ENCODE data around the gene TNFRSF14. TPM values are rescaled to one million over a fixed set of nuclear protein-coding genes. Genes with fewer than 3 reads are reported as not detected.

The TNFRSF14 gene
- total RNA-seq, 2 donors from 2014 or later = 25.9 to 58.3 TPM

GRCh38 chr1:2609319-2610035 lies 53.3 kb downstream of the TNFRSF14 start:
- 66 to 78% methylated on average over 10 to 34 of the region's 34 CpGs for WGBS, 2 donors
- Histone ChIP-seq H3K36me3 (replicated peaks in 1 of 2; ENCODE audit: insufficient read depth in 1 of 2, low read depth in 2 of 2) (no peaks in the 10 kb centered on the region), H3K4me1 (no peaks in the 10 kb centered on the region), H3K27ac (no peak overlapping the region), H3K9me3 (no peaks in the 10 kb centered on the region), H3K4me3 (no peak overlapping the region), H3K27me3 (no peaks in the 10 kb centered on the region)
- ATAC-seq (no peak), DNase-seq (peak in 1 of 4 donors; percentile 4)
- TF ChIP-seq CTCF (IDR thresholded peaks at IDR 0.05) (no peak), POLR2A (IDR thresholded peaks at IDR 0.05) (no peak)
- intact Hi-C loops (cut with DNase I) = no loop called here

GRCh38 chr1:2610036-2610959 lies 54.1 kb downstream of the TNFRSF14 start:
- Histone ChIP-seq H3K4me1 (no peaks in the 10 kb centered on the region), H3K4me3 (no peak overlapping the region), H3K27ac (no peak overlapping the region), H3K9me3 (no peaks in the 10 kb centered on the region), H3K36me3 (replicated peaks in 1 of 2; ENCODE audit: insufficient read depth in 1 of 2, low read depth in 2 of 2) (no peaks in the 10 kb centered on the region), H3K27me3 (no peaks in the 10 kb centered on the region)
- ATAC-seq (no peak), DNase-seq (peak in 1 of 4 donors; percentile 20)
- intact Hi-C loops (cut with DNase I) = no loop called here
- WGBS, 2 donors = 64 to 70% methylated on average over 12 to 21 of the region's 21 CpGs
- TF ChIP-seq POLR2A (IDR thresholded peaks at IDR 0.05) = no peak
- TF ChIP-seq CTCF (IDR thresholded peaks at IDR 0.05) = no peak

- no peaks in the 10 kb centered on the region for H3K36me3 ChIP-seq (replicated peaks in 1 of 2; ENCODE audit: insufficient read depth in 1 of 2, low read depth in 2 of 2)
- H3K27me3 ChIP-seq = no peaks in the 10 kb centered on the region
- H3K4me1 ChIP-seq = no peaks in the 10 kb centered on the region
- intact Hi-C loops (cut with DNase I) = no loop called here
- no peak overlapping the region for H3K4me3 ChIP-seq
- no peaks in the 10 kb centered on the region for H3K9me3 ChIP-seq
- H3K27ac ChIP-seq = no peak overlapping the region
- TF ChIP-seq CTCF (IDR thresholded peaks at IDR 0.05) = no peak
- TF ChIP-seq POLR2A (IDR thresholded peaks at IDR 0.05) = no peak
- ATAC-seq = peak; percentile 47
- peak in 2 of 4 donors; percentile 24 to 32 for DNase-seq
- WGBS, 2 donors = 18 to 38% methylated on average over 5 to 24 of the region's 24 CpGs
Observed at GRCh38 chr1:2611031-2611501, 54.9 kb downstream of the TNFRSF14 start.

DNA sequence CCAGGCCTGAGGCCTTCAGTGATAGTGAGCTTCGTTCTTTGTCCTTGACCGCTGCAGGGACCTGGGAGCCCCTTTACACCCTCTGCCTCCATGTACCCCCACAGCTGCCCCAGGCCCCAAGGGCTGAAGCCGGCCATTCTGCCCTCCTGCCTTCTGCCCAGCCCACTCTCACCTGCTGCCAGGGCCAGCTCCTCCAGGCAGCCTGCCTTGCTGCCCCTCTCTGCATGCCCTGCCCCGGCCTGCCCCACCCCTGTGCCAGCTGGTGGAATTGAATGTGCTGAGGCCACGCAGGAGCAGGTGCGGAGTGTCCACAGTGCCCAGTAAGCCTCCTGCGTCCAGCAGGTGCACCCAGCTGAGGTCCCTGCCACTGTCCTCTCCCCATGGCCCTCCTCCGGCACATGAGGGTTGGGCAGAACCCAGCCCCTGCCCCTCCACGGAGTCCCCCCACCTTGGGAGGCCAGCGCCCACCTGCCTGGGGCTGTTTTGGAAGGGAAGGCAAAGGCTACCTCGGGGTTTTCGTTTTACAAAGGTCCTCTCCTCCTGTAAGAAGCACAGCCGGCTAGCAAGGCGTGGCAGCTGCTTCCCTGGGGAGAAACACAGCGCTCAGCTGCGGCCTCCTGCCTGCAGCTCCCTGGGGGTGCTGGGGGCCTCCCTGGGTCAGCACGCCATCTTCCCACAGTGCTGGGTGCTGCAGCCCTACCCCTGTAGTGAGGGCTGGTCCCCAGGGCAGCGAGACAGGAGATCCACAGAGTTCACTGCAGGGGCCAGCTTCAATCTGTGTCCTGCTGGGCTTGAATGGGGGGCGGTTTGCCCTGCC lies 55.7 kb downstream of the TNFRSF14 start:
- WGBS, 2 donors = 81 to 100% methylated on average over 1 to 18 of the region's 19 CpGs
- DNase-seq (no peak), ATAC-seq (no peak)
- Histone ChIP-seq H3K27me3 (no peaks in the 10 kb centered on the region), H3K27ac (no peak overlapping the region), H3K9me3 (no peaks in the 10 kb centered on the region), H3K36me3 (replicated peaks in 1 of 2; ENCODE audit: insufficient read depth in 1 of 2, low read depth in 2 of 2) (no peaks in the 10 kb centered on the region), H3K4me3 (no peak overlapping the region), H3K4me1 (no peaks in the 10 kb centered on the region)
- intact Hi-C loops (cut with DNase I) = no loop called here
- no peak for TF ChIP-seq POLR2A (IDR thresholded peaks at IDR 0.05)
- no peak for TF ChIP-seq CTCF (IDR thresholded peaks at IDR 0.05)

Measured in body of pancreas (tissue), 4 donors.